Measurements from ENCODE around the gene CASP10.

Gene CASP10

GRCh38 chr2:201197781-201198180, 14.8 kb downstream of the CASP10 start:
- no peak for DNase-seq

- DNase-seq, result no peak
These were observed 16.9 kb downstream of the CASP10 start for GRCh38 chr2:201199847-201200246.

GRCh38 chr2:201200345-201200744, 17.4 kb downstream of the CASP10 start:
- DNase-seq, result no peak

GRCh38 chr2:201201371-201201770, 18.4 kb downstream of the CASP10 start:
- no peak for DNase-seq

- no peak for DNase-seq
These were observed 21.1 kb downstream of the CASP10 start for GRCh38 chr2:201203916-201204654.

GRCh38 chr2:201204655-201205514, 21.9 kb downstream of the CASP10 start:
- DNase-seq, result no peak

- no peak for DNase-seq
These were observed 22.5 kb downstream of the CASP10 start for GRCh38 chr2:201205515-201205849.

- no peak for DNase-seq
These were observed 25.8 kb downstream of the CASP10 start for GRCh38 chr2:201208563-201209252.

- DNase-seq, result no peak
These were observed 33.0 kb downstream of the CASP10 start for GRCh38 chr2:201215963-201216362.

- no peak for DNase-seq
These were observed 34.0 kb downstream of the CASP10 start for GRCh38 chr2:201216918-201217317.

- DNase-seq, result peak; percentile 4
These were observed 35.8 kb downstream of the CASP10 start for GRCh38 chr2:201218780-201219179.

- no peak for DNase-seq
These were observed 36.6 kb downstream of the CASP10 start for GRCh38 chr2:201219328-201220096.

GRCh38 chr2:201220102-201220570, 37.2 kb downstream of the CASP10 start:
- peak; percentile 15 for DNase-seq

GRCh38 chr2:201223089-201224073, 40.4 kb downstream of the CASP10 start:
- DNase-seq, result no peak

- DNase-seq, result no peak
These were observed 45.5 kb downstream of the CASP10 start for GRCh38 chr2:201228271-201228911.

GRCh38 chr2:201228912-201229290, 46.0 kb downstream of the CASP10 start:
- DNase-seq, result no peak

GRCh38 chr2:201231781-201232466, 49.0 kb downstream of the CASP10 start:
- peak; percentile 74 for DNase-seq

GRCh38 chr2:201232467-201232815, 49.5 kb downstream of the CASP10 start:
- no peak for DNase-seq

- DNase-seq, result peak; percentile 81
These were observed 50.4 kb downstream of the CASP10 start for GRCh38 chr2:201233192-201233811.
